Measurements from ENCODE around the gene PRKCA. TPM values are rescaled to one million over a fixed set of nuclear protein-coding genes. Genes with fewer than 3 reads are reported as not detected.
"Not testable (repeated sequence)": the region's sequence is repeated elsewhere in the genome, so short reads cannot be mapped to it uniquely, and the experiment has no call there.

Gene PRKCA
- polyA plus RNA-seq, 2 donors = 1.2 to 1.3 TPM

- no peaks in the 10 kb centered on the region for H3K36me3 ChIP-seq (ENCODE audit: control insufficient read depth in 2 of 2, insufficient read depth in 2 of 2, low read length in 1 of 2)
- 34 to 48% methylated on average over 2 of the region's 2 CpGs for WGBS, 2 donors
- H3K27me3 ChIP-seq (ENCODE audit: control insufficient read depth in 1 of 2, insufficient read depth in 2 of 2, low read length in 2 of 2) = no peaks in the 10 kb centered on the region
- H3K4me1 ChIP-seq (ENCODE audit: control insufficient read depth in 2 of 2, insufficient read depth in 2 of 2, low read length in 1 of 2) = no peaks in the 10 kb centered on the region
- H3K4me3 ChIP-seq (ENCODE audit: low read depth in 1 of 2, low read length in 2 of 2) = no peak overlapping the region
- H3K9me3 ChIP-seq (ENCODE audit: control insufficient read depth in 2 of 2, insufficient read depth in 1 of 2, low read depth in 1 of 2, low read length in 1 of 2) = no peaks in the 10 kb centered on the region
- peak overlapping the region in 1 of 2 donors; percentile 20 for H3K27ac ChIP-seq (ENCODE audit: low read depth in 2 of 2, low read length in 1 of 2)
Observed at GRCh38 chr17:66711881-66712321, 409.5 kb downstream of the PRKCA start.

- H3K9me3 ChIP-seq (ENCODE audit: control insufficient read depth in 2 of 2, insufficient read depth in 1 of 2, low read depth in 1 of 2, low read length in 1 of 2) = no peaks in the 10 kb centered on the region
- H3K27me3 ChIP-seq (ENCODE audit: control insufficient read depth in 1 of 2, insufficient read depth in 2 of 2, low read length in 2 of 2) = no peaks in the 10 kb centered on the region
- H3K4me3 ChIP-seq (ENCODE audit: low read depth in 1 of 2, low read length in 2 of 2) = no peak overlapping the region
- H3K4me1 ChIP-seq (ENCODE audit: control insufficient read depth in 2 of 2, insufficient read depth in 2 of 2, low read length in 1 of 2) = no peaks in the 10 kb centered on the region
- 74 to 75% methylated on average over 3 of the region's 3 CpGs for WGBS, 2 donors
- H3K27ac ChIP-seq (ENCODE audit: low read depth in 2 of 2, low read length in 1 of 2) = no peak overlapping the region
- H3K36me3 ChIP-seq (ENCODE audit: control insufficient read depth in 2 of 2, insufficient read depth in 2 of 2, low read length in 1 of 2) = no peaks in the 10 kb centered on the region
Observed at GRCh38 chr17:66712453-66712852, 410.0 kb downstream of the PRKCA start.

GRCh38 chr17:66713021-66713532 lies 410.7 kb downstream of the PRKCA start:
- H3K9me3 ChIP-seq (ENCODE audit: control insufficient read depth in 2 of 2, insufficient read depth in 1 of 2, low read depth in 1 of 2, low read length in 1 of 2); H3K4me3 ChIP-seq (ENCODE audit: low read depth in 1 of 2, low read length in 2 of 2); H3K27me3 ChIP-seq (ENCODE audit: control insufficient read depth in 1 of 2, insufficient read depth in 2 of 2, low read length in 2 of 2); H3K36me3 ChIP-seq (ENCODE audit: control insufficient read depth in 2 of 2, insufficient read depth in 2 of 2, low read length in 1 of 2); H3K4me1 ChIP-seq (ENCODE audit: control insufficient read depth in 2 of 2, insufficient read depth in 2 of 2, low read length in 1 of 2); H3K27ac ChIP-seq (ENCODE audit: low read depth in 2 of 2, low read length in 1 of 2): not testable (repeated sequence)
- 92 to 95% methylated on average over 13 of the region's 13 CpGs for WGBS, 2 donors

- no peaks in the 10 kb centered on the region for H3K4me1 ChIP-seq (ENCODE audit: control insufficient read depth in 2 of 2, insufficient read depth in 2 of 2, low read length in 1 of 2)
- H3K4me3 ChIP-seq (ENCODE audit: low read depth in 1 of 2, low read length in 2 of 2) = no peak overlapping the region
- H3K27me3 ChIP-seq (ENCODE audit: control insufficient read depth in 1 of 2, insufficient read depth in 2 of 2, low read length in 2 of 2) = no peaks in the 10 kb centered on the region
- no peaks in the 10 kb centered on the region for H3K36me3 ChIP-seq (ENCODE audit: control insufficient read depth in 2 of 2, insufficient read depth in 2 of 2, low read length in 1 of 2)
- H3K27ac ChIP-seq (ENCODE audit: low read depth in 2 of 2, low read length in 1 of 2) = no peak overlapping the region
- no peaks in the 10 kb centered on the region for H3K9me3 ChIP-seq (ENCODE audit: control insufficient read depth in 2 of 2, insufficient read depth in 1 of 2, low read depth in 1 of 2, low read length in 1 of 2)
- 67 to 69% methylated on average over 6 of the region's 6 CpGs for WGBS, 2 donors
Observed at GRCh38 chr17:66713533-66714042, 411.2 kb downstream of the PRKCA start.

- Histone ChIP-seq H3K4me1 (ENCODE audit: control insufficient read depth in 2 of 2, insufficient read depth in 2 of 2, low read length in 1 of 2) (no peaks in the 10 kb centered on the region), H3K4me3 (ENCODE audit: low read depth in 1 of 2, low read length in 2 of 2) (no peak overlapping the region), H3K27ac (ENCODE audit: low read depth in 2 of 2, low read length in 1 of 2) (peak overlapping the region in 1 of 2 donors; percentile 25), H3K36me3 (ENCODE audit: control insufficient read depth in 2 of 2, insufficient read depth in 2 of 2, low read length in 1 of 2) (no peaks in the 10 kb centered on the region), H3K9me3 (ENCODE audit: control insufficient read depth in 2 of 2, insufficient read depth in 1 of 2, low read depth in 1 of 2, low read length in 1 of 2) (no peaks in the 10 kb centered on the region), H3K27me3 (ENCODE audit: control insufficient read depth in 1 of 2, insufficient read depth in 2 of 2, low read length in 2 of 2) (no peaks in the 10 kb centered on the region)
- WGBS, 2 donors = 84% methylated on average over 17 of the region's 17 CpGs
Observed at GRCh38 chr17:66714046-66715023, 411.9 kb downstream of the PRKCA start.

DNA sequence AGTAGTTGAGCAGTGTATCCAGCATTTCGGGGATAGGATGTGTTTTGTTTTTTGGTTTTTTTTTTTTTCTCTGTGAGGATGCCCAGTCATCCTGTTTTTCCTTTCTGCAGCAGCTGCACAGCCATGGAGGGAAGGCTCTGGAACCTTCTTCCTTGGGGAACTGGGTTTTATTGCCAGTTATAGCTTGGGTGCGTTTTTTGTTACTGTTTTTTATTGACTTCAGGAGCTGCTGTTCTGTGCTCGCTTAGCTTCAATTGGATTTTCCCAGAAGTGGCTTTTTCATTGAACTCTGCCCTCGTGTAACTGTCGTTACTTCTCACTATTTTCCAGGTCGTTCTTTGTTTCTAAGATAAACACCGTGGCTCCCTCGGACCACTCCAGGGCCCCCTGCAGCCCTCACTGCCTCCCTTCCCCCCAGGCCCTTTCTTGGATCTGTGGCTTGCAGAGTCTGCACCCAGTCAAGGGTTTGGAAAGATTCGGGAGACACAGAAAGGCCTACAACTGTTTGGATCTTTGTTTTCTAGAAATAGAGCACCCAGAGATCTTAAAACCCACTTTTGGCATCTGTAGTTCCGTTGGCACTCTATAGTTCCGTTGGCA lies 412.8 kb downstream of the PRKCA start:
- no peaks in the 10 kb centered on the region for H3K36me3 ChIP-seq (ENCODE audit: control insufficient read depth in 2 of 2, insufficient read depth in 2 of 2, low read length in 1 of 2)
- no peak overlapping the region for H3K27ac ChIP-seq (ENCODE audit: low read depth in 2 of 2, low read length in 1 of 2)
- no peak overlapping the region for H3K4me3 ChIP-seq (ENCODE audit: low read depth in 1 of 2, low read length in 2 of 2)
- H3K9me3 ChIP-seq (ENCODE audit: control insufficient read depth in 2 of 2, insufficient read depth in 1 of 2, low read depth in 1 of 2, low read length in 1 of 2) = no peaks in the 10 kb centered on the region
- no peaks in the 10 kb centered on the region for H3K27me3 ChIP-seq (ENCODE audit: control insufficient read depth in 1 of 2, insufficient read depth in 2 of 2, low read length in 2 of 2)
- WGBS, 2 donors = 55 to 58% methylated on average over 11 of the region's 11 CpGs
- H3K4me1 ChIP-seq (ENCODE audit: control insufficient read depth in 2 of 2, insufficient read depth in 2 of 2, low read length in 1 of 2) = no peaks in the 10 kb centered on the region

GRCh38 chr17:66715745-66716156 lies 413.3 kb downstream of the PRKCA start:
- H3K36me3 ChIP-seq (ENCODE audit: control insufficient read depth in 2 of 2, insufficient read depth in 2 of 2, low read length in 1 of 2) = no peaks in the 10 kb centered on the region
- no peak overlapping the region for H3K27ac ChIP-seq (ENCODE audit: low read depth in 2 of 2, low read length in 1 of 2)
- no peak overlapping the region for H3K4me3 ChIP-seq (ENCODE audit: low read depth in 1 of 2, low read length in 2 of 2)
- 35 to 36% methylated on average over 3 of the region's 3 CpGs for WGBS, 2 donors
- no peaks in the 10 kb centered on the region for H3K4me1 ChIP-seq (ENCODE audit: control insufficient read depth in 2 of 2, insufficient read depth in 2 of 2, low read length in 1 of 2)
- H3K27me3 ChIP-seq (ENCODE audit: control insufficient read depth in 1 of 2, insufficient read depth in 2 of 2, low read length in 2 of 2) = no peaks in the 10 kb centered on the region
- no peaks in the 10 kb centered on the region for H3K9me3 ChIP-seq (ENCODE audit: control insufficient read depth in 2 of 2, insufficient read depth in 1 of 2, low read depth in 1 of 2, low read length in 1 of 2)

DNA sequence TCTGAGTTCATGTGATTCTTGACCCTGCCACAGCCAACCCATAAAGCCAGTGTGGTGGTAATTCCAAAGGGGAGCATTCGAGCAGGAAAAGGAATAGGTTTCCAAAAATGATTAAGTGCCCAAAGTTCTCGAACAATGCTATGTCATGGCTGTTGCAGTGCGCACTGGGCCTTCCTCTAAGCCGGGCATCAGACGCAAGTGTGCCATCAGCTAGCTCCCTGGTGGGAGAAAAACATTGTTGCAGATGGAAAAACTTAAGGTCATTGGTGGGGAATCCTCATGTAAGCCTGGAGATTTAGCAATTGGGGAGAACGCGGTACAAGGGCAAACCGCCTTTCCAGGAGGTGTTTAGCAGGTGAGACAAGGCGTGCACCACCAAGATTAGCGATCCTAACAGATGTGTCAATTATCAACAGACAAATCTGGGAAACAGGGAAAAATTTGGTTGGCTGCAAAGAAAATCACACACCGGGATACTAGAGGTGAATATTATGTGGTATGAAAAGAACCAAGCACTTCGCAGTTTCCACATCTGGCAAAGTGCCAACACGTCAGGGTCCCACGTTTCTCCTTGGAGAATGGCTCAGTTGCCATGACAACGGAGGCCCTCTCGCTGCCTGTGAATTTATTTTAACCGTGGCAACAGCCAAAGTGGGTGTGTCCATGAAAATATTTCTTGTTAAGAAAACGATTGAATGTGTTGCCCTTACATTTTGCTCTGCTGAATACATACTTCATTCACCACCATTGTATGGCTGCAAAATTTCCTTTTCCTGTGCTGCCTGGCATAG lies 414.0 kb downstream of the PRKCA start:
- WGBS, 2 donors = 66 to 73% methylated on average over 18 of the region's 18 CpGs
- Histone ChIP-seq H3K36me3 (ENCODE audit: control insufficient read depth in 2 of 2, insufficient read depth in 2 of 2, low read length in 1 of 2) (no peaks in the 10 kb centered on the region), H3K9me3 (ENCODE audit: control insufficient read depth in 2 of 2, insufficient read depth in 1 of 2, low read depth in 1 of 2, low read length in 1 of 2) (no peaks in the 10 kb centered on the region), H3K4me1 (ENCODE audit: control insufficient read depth in 2 of 2, insufficient read depth in 2 of 2, low read length in 1 of 2) (no peaks in the 10 kb centered on the region), H3K27ac (ENCODE audit: low read depth in 2 of 2, low read length in 1 of 2) (no peak overlapping the region), H3K4me3 (ENCODE audit: low read depth in 1 of 2, low read length in 2 of 2) (no peak overlapping the region), H3K27me3 (ENCODE audit: control insufficient read depth in 1 of 2, insufficient read depth in 2 of 2, low read length in 2 of 2) (no peaks in the 10 kb centered on the region)

GRCh38 chr17:66717641-66718058 lies 415.2 kb downstream of the PRKCA start:
- no peaks in the 10 kb centered on the region for H3K27me3 ChIP-seq (ENCODE audit: control insufficient read depth in 1 of 2, insufficient read depth in 2 of 2, low read length in 2 of 2)
- no peak overlapping the region for H3K27ac ChIP-seq (ENCODE audit: low read depth in 2 of 2, low read length in 1 of 2)
- no peaks in the 10 kb centered on the region for H3K36me3 ChIP-seq (ENCODE audit: control insufficient read depth in 2 of 2, insufficient read depth in 2 of 2, low read length in 1 of 2)
- 73 to 78% methylated on average over 9 of the region's 9 CpGs for WGBS, 2 donors
- no peaks in the 10 kb centered on the region for H3K9me3 ChIP-seq (ENCODE audit: control insufficient read depth in 2 of 2, insufficient read depth in 1 of 2, low read depth in 1 of 2, low read length in 1 of 2)
- H3K4me3 ChIP-seq (ENCODE audit: low read depth in 1 of 2, low read length in 2 of 2) = no peak overlapping the region
- no peaks in the 10 kb centered on the region for H3K4me1 ChIP-seq (ENCODE audit: control insufficient read depth in 2 of 2, insufficient read depth in 2 of 2, low read length in 1 of 2)
